ENCODE results near the gene SMC1B. TPM values are rescaled to one million over a fixed set of nuclear protein-coding genes. Genes with fewer than 3 reads are reported as not detected.

Gene SMC1B
- polyA plus RNA-seq, 1 donor from 2014 or later: not detected

- Histone ChIP-seq H3F3A (ENCODE audit: insufficient read depth, low read length, poor library complexity, severe bottlenecking) (no peaks in the 10 kb centered on the region), H4K20me1 (ENCODE audit: insufficient read depth) (no peaks in the 10 kb centered on the region)
- no peak for TF ChIP-seq EZH2 (IDR thresholded peaks at IDR 0.05; ENCODE audit: borderline replicate concordance, insufficient read depth, low read length, poor library complexity, severe bottlenecking)
- TF ChIP-seq CTCF (IDR thresholded peaks at IDR 0.05; ENCODE audit: poor library complexity, severe bottlenecking): no peak
- no peak for TF ChIP-seq MXI1 (conservative IDR thresholded peaks at IDR 0.05; ENCODE audit: poor library complexity, severe bottlenecking)
- no peak for TF ChIP-seq REST (IDR thresholded peaks at IDR 0.05; ENCODE audit: borderline replicate concordance)
- TF ChIP-seq SMC3 (conservative IDR thresholded peaks at IDR 0.05; ENCODE audit: poor library complexity): no peak
- no peak for TF ChIP-seq POLR2AphosphoS5 (IDR thresholded peaks at IDR 0.05)
- TF ChIP-seq EP300 (conservative IDR thresholded peaks at IDR 0.05; ENCODE audit: poor library complexity, severe bottlenecking): no peak
- TF ChIP-seq RAD21 (conservative IDR thresholded peaks at IDR 0.05): no peak
- no peak for TF ChIP-seq TAF1 (IDR thresholded peaks at IDR 0.05; ENCODE audit: low read depth)
Measured at GRCh38 chr22:45428391-45429385, 15.3 kb upstream of the SMC1B start.

DNA sequence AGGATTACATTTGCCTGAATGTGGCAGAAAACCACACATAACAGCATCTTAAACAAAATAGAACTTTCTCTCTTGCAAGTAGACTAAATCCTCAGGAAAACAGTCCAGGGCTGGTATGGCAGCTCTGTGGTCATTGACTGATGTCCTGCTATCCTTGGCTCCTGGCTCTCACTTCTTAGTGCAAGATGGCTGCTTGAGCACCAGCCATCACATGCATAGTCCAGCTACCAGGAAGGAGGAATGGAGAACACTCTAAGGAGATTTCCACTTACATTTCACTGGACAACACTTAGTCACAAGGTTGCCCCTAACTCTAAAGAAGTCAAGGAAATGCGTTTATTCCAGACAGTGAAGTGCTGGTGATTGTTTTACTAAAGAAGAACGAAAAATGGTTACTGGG is 13.7 kb upstream of the SMC1B start:
- Histone ChIP-seq H3K9ac (ENCODE audit: low read length) (no peak overlapping the region), H3K27ac (ENCODE audit: low read length) (no peak overlapping the region), H3K79me2 (replicated peaks; ENCODE audit: insufficient read depth, low read length) (no peaks in the 10 kb centered on the region), H3K9me3 (ENCODE audit: low read length) (no peaks in the 10 kb centered on the region), H3K27me3 (ENCODE audit: insufficient read depth, low read depth, low read length) (no peaks in the 10 kb centered on the region), H3F3A (ENCODE audit: insufficient read depth, low read length, poor library complexity, severe bottlenecking) (no peaks in the 10 kb centered on the region), H3K9me2 (ENCODE audit: insufficient read depth, low read length) (no peaks in the 10 kb centered on the region), H3K4me2 (ENCODE audit: low read length) (no peak overlapping the region), H2AFZ (ENCODE audit: low read depth, low read length) (no peak overlapping the region), H3K36me3 (ENCODE audit: insufficient read depth, low read length) (no peaks in the 10 kb centered on the region), H3K4me3 (ENCODE audit: low read length) (no peak overlapping the region), H4K20me1 (ENCODE audit: insufficient read depth) (no peaks in the 10 kb centered on the region)
- no peak for TF ChIP-seq CTCF (IDR thresholded peaks at IDR 0.05; ENCODE audit: poor library complexity, severe bottlenecking)
- TF ChIP-seq MXI1 (conservative IDR thresholded peaks at IDR 0.05; ENCODE audit: poor library complexity, severe bottlenecking): no peak
- no peak for TF ChIP-seq RAD21 (conservative IDR thresholded peaks at IDR 0.05)
- TF ChIP-seq SMC3 (conservative IDR thresholded peaks at IDR 0.05; ENCODE audit: poor library complexity): no peak
- no peak for TF ChIP-seq POLR2AphosphoS5 (IDR thresholded peaks at IDR 0.05)
- no peak for TF ChIP-seq EP300 (conservative IDR thresholded peaks at IDR 0.05; ENCODE audit: poor library complexity, severe bottlenecking)

More at GRCh38 chr22:45428391-45429385, 15.3 kb upstream of the SMC1B start:
- no peaks in the 10 kb centered on the region for H3K36me3 ChIP-seq (ENCODE audit: insufficient read depth, low read length)
- H3K9me3 ChIP-seq (ENCODE audit: low read length): no peaks in the 10 kb centered on the region
- H3K79me2 ChIP-seq (replicated peaks; ENCODE audit: insufficient read depth, low read length): no peaks in the 10 kb centered on the region
- no peaks in the 10 kb centered on the region for H3K27me3 ChIP-seq (ENCODE audit: insufficient read depth, low read depth, low read length)
- no peak overlapping the region for H3K4me3 ChIP-seq (ENCODE audit: low read length)
- H3K4me2 ChIP-seq (ENCODE audit: low read length): no peak overlapping the region
- H3K9me2 ChIP-seq (ENCODE audit: insufficient read depth, low read length): no peaks in the 10 kb centered on the region
- H3K9ac ChIP-seq (ENCODE audit: low read length): no peak overlapping the region
- H2AFZ ChIP-seq (ENCODE audit: low read depth, low read length): no peak overlapping the region
- H3K27ac ChIP-seq (ENCODE audit: low read length): no peak overlapping the region
